A204.1 (cell line): Measurements from ENCODE around the gene GPC6.

Source experiments
- FAIRE-seq: peaks from 2 replicates; lab custom pipeline; 2012; peaks lifted over from hg19 to GRCh38; lab: Jason Lieb, UNC

Gene GPC6

DNA sequence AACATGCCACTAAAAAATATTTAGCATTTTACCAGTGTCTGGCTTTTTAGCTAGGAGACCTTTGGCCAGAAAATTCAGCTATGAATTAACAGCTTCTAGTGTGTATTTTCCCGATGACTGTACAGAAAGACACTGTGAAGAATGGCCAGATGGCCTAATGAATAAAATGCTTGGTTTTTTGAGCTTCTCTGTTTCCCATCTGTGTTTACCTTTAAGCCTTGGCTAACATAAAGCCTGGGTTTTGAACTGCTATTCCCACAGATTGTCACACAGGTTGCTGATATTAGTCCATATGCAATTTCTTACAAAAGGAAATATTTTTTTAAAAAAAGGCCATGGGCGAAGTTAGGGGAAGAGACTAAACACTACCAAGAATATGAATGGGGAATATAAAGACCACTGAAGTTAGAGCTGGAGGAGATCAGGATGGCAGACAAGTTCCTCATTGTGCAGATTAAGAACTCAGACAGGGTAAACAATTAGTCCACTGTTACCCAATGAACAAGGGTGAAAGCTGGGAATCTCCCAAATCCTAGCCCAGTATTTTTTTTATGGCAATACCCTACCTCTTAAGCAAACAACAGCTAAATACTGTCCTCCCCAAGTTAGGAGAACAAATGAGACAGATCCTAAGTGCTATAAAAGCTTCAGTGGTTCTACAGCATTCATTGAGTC is 1157.8 kb downstream of the GPC6 start:
- no peak for FAIRE-seq

DNA sequence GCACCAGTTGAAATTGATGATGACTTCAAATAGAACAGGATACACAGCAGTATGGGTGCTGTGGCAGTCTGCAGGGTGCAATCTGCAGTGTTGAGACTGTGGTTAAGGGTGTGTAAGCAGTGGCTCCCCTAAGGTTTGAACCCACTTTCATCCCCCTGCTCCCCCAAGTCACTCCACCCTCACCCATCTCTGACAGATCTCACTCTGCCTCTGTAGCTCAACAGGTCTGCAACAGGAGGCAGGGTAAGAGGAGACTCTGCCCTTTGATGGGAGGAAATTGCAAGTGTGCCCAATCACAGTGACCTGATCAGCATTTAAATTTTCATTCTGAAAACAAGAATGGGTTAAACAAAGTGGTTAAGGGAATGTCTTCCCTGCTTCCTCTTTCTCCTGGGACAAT is 1160.4 kb downstream of the GPC6 start:
- FAIRE-seq, result no peak

DNA sequence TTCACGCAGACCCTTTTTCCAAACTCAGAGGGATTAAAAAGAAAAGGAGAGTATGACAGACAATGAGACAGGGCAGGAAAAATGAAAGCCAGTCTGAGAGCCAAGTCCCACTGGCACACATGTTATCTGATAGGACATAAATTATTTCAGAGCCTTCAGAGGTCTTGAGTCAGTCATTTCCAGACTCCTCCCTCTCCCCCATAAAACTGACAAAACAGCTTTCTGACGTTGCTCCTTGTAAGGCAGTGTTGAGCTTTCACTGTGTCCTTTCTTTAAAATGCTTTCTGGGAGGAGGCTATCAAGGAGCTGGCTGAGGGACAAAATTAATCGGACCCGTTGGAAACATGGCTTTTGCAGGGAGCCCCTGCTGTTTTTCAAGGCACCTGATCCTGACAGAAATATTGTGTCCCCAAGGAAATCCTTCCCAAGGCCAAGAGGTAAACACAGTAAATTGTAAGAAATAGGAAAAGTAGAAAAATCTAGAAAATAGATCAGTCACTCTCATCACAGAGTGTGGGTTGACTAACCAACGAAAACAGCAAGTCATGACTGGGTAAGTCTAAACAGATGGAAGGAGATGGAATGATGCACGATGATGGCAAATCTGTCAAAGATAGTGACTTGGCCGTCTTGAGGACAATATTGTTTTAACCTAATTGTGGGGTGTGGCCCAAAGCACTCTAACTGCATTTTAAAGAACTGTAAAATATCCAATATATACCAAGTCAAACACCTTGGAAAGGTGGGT is 1163.2 kb downstream of the GPC6 start:
- no peak for FAIRE-seq

DNA sequence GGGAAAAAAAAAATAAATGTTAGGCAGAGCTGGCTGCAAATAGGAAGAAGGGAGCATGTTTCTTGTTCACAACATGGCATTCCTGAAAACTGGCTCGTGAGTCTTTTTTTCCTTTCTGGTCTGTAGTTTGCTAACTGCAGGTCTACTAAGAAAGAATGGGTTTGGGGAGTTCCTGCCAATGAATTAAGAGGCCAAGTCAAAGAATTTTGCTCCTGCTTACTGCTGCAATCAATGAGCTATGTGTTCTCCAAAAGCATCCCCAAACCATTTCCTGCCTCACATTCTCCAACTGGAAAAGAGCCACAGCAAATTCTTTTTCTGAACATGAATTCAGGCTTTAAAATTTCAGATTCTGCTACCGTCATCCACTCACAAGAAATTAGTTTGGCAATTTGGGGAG is 1164.3 kb downstream of the GPC6 start:
- no peak for FAIRE-seq

DNA sequence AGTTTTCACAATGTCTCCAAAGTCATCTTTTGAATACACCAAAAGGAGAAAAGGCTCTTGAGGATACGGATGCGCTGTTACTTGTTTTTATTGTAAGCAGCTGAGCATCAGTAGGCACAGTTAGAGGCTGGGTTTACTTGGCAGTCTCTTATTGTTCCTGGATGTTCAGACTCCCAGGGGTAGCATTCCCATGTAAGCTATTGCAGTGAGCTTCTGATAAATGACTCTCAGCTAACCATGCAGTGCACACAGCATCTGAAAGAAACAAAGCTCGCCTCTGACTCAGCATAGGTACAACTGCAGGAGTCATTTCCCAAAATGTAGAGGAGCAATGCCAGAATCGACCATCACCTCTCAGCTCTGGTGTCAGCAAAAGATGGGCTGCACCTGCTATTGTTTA is 1168.1 kb downstream of the GPC6 start:
- FAIRE-seq, result no peak

DNA sequence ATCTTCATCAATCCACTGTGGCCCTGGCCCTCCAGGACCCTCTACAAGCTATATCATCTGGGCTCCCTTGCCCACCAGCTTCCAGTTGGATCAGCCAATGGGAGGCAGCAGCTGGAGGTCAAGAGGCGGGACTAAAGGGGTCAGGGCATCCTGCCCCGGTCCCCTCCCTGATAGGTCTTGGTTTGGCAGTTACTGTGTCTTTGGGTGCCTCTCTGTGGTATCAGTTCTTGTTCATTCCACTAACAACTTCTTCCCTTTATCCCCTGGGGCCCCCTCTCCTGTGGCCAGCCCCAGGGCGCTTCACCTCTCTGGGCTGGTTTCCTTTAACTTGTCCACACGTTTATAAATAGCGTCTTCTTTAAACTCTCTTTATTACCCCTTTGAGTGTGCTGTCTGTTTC is 1169.3 kb downstream of the GPC6 start:
- no peak for FAIRE-seq

DNA sequence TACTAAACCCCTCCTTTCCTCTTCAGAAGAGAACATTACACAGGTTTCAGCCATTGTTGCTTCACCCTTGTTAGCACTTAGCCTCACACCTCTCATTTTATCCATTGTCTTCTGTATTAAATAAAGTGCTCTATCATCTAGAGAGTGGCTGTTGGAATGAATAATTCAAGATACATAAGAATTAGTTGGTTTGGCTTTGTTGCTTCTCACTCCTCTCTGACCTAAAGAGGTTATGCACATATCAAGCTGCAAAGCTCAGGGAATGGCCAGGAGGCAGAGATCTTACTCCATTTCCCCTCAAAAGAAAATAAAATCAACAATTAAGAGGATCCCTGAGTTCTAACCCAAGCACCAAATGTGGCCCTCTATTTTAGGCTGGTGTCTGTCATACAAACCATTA is 1173.2 kb downstream of the GPC6 start:
- FAIRE-seq, result no peak

DNA sequence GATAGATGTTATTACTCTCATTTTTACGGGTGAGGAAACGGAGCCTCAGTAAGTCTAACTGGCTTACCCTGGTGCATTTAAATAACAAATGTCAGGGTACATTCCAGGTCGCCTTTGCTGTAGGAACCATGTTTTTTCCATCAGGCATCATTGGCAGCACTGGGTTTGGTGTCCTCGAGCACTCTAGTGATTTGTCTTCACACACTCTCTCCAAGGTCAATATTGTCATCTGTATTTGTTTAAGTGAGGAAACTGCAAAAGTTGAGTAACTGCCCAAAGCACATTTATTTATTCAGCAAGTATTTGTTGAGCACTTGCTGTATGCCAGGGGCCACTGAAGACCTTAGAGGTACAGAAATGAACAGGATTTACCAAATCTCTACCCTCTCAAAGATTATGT is 1174.3 kb downstream of the GPC6 start:
- FAIRE-seq, result no peak

DNA sequence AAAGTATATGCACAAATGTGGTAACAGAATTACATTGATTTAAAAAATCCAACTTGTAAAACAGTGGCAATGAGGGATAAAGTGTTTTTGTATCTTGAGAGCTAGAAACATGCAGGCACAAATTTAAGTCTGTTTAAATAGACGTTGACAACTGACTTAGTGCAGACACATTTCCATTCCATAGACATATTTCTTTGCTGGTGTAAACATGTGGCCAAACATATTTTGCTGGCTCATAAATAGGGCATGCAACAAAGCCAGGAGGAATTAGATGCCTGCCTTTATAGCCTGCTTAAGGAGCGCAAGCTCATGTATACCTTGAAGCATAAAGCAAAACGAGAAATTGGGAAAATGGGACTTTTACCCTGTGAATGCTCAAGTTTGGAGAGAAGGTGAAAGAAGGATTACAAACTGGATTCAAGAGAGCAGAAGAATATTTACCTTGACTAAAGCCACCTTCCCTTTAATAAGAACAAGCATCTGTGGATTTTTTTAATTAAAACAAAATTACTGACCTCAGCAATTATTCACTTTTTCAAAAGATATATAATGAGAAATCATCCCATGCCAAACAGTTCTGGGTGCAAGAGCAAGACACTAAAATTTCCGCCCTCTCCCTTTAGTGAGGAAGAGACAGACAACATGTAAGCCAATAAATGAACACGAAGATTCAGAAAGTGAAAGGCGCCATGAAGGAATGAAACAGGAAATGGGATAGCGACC is 1181.9 kb downstream of the GPC6 start:
- FAIRE-seq, result no peak

DNA sequence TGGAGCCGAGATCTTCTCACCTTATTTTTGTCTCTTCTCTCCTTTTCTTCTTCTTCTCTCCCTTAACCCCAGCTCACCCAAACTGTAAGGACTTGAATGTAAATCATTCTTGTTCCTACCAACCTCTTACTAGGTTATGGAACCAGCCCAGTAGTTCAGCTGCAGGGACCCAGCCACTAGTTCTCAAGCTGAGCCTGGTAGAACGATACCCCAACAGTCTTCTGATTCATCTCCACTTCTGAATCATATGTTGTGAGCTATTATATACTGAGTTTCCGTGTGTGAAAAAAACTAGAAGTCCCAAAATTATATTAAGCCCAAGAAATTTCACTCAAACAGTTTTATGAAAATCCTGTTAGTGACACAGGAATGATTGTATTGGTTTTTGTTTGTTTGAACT is 1185.1 kb downstream of the GPC6 start:
- FAIRE-seq, result no peak

DNA sequence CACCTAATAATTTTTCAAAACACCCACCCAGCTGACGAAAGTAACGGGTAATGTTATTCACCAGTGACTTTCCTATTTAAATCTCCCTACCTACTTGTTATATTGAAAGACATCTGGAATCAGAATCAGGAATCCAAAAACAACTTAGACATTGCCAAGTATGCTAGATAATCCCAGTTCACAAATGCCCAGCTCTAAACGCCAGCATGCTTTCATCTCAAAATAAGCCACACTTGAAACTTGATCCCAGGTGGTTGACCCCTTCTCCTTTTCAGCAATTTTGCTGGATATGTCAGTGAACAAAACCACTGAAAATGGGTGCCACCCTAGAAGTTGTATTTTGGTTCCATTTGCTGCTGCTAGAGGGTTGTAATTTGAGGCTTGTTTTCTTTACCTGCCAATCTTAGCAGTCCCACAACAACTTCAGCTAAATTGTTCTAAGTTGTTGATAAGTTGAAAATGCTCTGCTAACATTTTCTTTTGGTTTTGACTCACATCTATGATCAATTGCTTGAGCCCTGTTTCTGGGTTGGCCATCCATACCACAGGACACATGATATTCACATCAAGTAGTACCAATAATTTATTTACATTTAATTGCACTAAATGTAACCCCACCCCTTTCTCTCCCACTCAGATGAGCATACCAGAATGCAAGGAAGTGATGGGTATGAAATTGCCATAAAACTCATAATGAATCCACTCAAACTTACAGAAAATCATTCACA is 1186.4 kb downstream of the GPC6 start:
- FAIRE-seq, result no peak

DNA sequence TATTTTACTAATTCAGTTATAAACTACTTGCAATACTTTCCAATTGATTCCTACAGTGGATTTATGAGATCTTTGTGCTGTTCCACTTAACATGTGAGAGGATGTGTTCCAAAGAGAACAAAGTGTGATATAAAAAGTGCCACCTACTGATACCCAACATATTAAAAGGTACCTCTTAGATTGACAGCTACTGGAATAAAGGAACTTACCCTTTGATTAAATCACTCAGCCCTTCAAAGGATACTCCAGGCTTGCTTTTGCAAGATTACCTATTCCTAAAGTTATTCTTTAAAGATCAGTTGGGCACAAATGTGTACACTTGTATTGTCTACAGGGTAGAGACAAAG is 1187.0 kb downstream of the GPC6 start:
- FAIRE-seq, result no peak

DNA sequence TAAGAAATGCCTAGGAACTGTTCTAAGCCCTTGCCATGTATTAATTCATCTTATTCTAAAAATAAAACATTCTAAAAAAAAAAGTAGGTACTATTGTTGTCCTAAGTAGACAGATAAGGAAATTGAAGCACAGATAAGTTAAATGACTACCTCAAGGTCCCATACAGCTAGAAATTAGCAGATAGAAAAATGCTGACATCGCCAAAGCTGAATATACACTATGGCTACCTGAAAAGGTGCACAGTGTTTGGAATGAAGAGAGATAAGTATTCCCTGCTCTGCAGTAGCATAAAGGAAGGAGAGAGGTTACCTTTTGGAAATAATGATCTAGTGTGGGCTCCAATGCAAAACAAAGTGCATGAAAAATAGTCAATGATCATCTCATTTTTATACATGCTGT is 1187.5 kb downstream of the GPC6 start:
- FAIRE-seq, result no peak

DNA sequence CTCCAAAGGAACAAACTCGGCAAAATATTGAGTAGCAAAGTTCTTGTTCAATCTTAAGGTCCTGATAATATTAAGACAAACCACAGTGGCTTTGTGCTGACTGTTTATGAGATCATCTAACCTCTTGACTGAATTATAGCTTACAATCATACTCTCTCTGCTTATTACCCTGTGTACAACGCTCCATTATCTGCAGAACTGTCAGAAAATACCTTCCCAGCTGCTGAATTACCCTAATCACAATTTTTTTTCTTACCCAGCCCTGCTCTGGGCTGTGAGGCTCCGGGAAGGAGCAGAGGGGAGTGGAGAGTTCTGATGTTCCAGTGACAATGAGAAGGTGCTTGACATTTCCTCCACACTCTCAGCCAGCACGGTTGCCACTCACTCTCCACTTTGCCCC is 1188.1 kb downstream of the GPC6 start:
- FAIRE-seq, result no peak

DNA sequence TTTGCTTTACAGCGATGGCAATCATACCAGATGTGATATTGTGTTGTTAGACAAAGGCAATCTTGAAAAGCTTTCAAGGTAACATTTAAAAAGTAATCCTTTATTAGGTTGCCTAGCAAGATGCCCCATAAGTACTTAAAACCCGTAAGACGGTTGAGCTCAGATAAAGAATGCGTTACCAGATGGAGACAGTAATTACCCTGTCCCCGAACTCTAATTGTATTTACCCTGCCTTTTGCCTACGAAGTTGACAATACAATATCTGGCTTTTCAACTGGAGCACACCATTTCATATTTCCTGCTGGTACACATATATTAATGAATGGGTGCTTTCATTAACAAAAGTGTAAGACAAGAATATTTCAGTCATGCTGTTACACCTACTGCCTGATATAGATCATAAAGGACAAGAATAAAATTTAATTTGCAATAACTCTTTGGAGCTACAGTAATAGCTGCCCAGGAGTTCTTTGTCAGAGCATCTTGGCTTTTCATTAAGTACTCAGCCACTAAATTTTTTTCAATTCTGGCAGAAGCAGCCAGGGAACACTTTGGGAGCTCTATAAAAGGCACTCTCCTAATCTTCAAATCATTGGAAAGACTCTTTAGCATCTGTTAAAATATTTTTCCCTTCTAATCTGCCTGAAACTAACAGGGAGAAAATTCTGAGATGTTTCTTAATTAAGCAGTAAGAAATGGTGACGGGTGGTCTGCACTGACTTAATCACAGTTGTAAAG is 1189.1 kb downstream of the GPC6 start:
- FAIRE-seq, result no peak

DNA sequence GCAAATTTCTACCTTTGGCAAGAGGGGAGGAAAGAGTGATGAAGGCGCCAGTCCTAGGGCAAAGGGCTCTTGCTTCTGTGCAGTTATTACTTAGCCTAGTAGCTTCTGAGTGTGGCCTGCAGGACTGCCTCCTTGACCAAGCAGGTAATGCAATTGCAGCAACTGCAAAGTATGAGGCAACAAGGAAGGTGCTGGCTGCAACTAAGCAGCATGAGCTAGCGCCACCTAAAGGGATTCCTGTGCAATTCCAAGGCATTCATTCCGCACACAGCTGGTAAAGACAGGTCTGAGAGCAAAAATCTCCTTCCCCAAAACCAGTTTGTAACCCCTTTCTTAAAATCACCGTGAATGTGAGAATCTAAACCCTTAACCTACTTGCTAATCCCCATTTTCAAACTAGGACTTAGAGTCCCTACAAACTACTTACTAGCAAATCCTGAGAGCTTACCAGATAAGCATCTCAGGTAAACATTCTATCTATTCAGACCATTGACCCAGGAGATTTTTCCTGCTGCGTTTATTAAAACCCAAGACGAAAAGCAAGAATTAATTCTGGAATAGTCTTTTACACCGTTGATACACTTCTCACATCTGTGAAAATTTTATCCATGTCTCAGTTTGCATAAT is 1190.0 kb downstream of the GPC6 start:
- FAIRE-seq, result no peak

DNA sequence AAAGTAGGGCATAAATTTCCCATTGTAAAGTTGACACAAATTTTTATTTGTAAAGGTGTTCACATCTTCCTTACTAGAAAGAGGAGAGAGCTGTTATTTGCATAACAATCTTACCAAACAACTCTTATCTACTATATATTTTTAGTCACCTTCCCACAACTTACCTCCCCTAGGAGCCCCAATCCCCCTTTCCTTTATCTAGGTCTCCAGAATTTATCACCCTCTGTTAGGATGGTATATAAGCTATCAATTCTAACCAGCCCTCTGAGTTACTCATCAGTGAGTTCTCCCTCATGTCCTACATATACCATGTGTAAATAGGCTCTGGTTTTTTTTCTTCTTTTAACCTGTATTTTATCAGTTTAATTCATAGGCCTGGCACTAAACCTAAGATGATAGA is 1190.7 kb downstream of the GPC6 start:
- no peak for FAIRE-seq

DNA sequence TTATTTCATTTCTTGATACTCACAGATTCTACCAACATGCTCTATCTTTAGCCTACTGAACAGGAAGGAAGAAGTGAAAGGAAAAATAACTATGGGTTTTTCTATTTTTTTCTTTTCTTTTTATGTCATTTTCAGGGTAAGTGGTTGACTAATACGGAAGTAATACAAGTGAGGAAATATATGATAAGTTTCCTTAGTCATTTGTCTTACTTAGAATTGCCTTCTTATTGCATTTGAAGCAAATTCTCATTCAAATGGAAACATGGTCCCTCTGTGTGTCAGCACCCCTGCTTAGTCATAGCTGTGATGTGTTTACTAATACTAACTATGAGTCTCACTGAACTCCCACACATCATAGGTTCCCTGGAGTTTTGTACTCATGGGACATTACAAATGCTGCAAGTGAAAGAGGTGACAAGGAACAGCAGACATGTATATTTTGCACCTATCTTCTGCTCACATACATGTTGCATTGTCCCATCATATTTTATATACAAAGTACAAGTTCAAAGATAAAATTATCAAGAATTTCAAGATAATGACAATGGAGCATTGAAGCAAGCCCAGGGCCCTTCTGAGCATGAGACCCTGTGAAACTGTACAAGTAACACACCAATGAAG is 1192.8 kb downstream of the GPC6 start:
- no peak for FAIRE-seq

DNA sequence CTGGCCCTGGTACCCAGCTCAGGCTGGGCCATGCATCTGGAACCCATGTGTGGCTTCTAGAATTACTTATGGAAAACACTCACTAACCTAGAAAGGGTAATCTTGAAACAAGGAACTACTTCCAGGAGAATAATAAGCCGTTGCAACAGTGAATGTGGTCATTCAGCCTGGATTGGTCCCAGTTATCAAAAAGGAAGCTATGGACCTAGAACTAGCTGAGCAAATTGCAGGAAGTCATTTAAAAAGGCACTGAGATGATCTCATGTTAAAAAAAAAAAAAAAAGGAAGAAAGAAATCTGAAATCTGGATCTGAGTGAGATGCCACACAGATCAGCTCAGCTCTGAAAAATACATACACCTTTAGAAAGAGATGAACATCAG is 1193.3 kb downstream of the GPC6 start:
- no peak for FAIRE-seq

DNA sequence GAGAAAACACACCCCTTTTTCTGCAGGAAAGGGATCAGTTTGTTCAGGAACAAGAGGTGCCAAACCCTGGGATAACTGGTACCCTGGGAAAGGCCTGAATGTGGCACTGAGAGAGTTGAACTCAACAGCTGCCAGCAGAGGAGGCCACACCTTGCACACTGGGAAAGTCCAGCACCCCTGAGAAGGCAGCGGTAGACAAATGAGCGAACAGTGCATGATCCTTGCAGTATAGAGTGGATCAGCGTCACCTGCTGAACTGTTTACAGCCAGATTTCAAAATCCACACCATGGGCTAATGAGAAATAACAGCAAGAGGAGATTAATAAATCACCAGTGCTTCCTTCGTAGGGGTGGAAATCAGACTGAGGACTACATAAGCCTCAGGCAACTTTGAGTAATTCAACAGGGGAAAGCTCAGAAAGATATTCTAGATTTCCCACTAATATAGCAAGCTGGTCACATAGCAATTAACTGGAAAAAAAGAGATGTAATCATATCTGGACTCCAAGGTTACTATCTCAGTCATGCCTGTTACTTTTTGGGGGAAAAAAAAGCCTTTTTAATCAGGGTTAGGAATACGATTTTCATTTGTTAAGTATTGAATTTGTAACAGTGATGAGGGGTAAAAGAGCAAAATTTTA is 1200.8 kb downstream of the GPC6 start:
- no peak for FAIRE-seq

DNA sequence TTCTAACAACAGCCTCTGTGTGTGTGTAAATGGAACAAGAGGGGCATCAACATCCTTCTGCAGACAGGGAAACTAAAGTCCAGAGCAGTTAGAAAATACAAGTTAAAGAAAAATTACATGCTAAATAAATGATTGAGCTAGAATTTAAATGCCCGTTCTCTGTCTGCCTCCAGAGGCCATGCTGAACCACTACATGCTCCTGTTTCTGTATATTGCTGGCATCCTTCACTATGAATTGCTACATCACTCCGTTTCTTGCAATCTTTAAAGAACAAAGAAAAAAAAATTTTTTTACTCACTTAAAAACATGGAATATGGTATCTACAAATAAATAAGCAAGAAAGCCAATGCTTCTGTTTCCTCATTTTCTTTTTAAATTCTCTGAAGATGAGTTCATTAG is 1205.0 kb downstream of the GPC6 start:
- FAIRE-seq, result no peak
